DMS153 treated with DMSO at 0.1 percent for 48 hours (cell line): ENCODE results near the gene USP10.

ENCODE experiments used
- DNase-seq: peaks from one replicate; lab custom pipeline; 2025; ENCODE audit not compliant: unreplicated experiment; lab: John Stamatoyannopoulos, UW

The USP10 gene

DNA sequence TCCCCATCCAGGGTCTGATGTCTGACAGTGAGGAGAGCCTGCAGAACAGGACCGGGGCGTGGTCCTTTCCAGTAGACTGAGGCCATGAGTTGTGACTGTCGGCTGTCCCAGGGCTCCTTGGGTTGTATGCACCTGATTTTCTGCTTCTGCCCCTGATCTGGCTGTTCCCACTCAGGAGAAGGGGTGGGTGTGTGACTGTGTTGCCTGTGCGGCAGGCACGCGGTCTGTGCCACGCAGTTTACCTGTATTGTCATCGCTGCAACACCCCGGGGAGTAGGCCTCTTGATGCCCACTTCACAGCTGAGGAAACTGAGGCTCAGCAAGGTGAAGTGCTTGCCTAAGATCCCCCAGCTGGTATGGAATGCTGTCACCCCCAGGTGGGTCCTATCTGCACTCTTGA lies 121.4 kb downstream of the USP10 start:
- DNase-seq: no peak

DNA sequence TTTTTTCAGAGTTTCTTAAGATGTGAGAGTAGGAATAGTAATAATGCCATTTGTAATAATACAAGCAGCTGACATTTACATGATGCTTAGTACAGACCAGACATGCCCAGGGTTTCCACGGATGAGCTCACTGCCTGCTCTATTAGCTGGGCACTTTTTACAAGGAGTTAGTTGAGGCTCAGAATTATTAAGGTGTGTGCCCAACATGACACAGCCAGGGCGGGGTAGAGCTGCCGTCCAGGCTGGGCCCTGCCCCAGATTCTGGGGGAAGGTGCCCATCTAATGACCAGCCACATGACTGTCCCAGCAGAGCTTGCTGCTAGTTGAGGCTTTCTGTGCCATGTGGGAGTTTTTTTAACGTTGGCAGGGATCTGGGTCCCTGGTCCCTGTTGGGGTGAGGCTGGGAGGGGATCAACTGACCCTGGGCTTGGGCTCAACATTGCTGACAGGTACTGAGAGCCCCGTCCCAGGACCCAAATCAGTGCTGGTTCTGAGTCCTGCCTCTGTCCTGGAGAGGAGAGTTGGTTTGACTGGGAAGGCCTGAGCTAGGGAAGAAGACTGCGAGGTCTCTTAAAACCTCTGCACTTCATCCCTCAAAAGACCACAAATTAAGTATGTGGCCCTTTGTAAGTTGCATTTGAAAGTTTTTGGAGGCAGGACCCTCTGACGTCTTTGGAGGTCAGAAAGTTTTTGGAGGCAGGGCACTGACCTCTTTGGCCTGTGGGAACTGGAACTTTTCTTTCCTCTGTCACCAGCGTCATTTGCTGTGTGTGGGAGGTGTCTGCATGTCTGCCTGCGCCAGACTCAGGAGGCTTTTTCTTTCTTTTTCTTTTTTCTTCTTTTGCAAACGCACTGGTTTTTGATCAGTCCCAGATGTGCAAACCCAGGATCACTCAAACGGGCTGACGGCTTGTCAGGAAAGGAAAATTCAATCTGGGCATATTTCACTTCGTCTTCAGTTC lies 122.2 kb downstream of the USP10 start:
- DNase-seq: no peak

- no peak for DNase-seq
Measured at GRCh38 chr16:84822990-84823389, 123.2 kb downstream of the USP10 start.

- DNase-seq: no peak
Measured at GRCh38 chr16:84823484-84823883, 123.7 kb downstream of the USP10 start.

- no peak for DNase-seq
Measured at GRCh38 chr16:84823926-84824325, 124.1 kb downstream of the USP10 start.

- DNase-seq: no peak
Measured at GRCh38 chr16:84825896-84826557, 126.2 kb downstream of the USP10 start.

- no peak for DNase-seq
Measured at GRCh38 chr16:84826558-84826941, 126.8 kb downstream of the USP10 start.

- no peak for DNase-seq
Measured at GRCh38 chr16:84827131-84827574, 127.4 kb downstream of the USP10 start.

DNA sequence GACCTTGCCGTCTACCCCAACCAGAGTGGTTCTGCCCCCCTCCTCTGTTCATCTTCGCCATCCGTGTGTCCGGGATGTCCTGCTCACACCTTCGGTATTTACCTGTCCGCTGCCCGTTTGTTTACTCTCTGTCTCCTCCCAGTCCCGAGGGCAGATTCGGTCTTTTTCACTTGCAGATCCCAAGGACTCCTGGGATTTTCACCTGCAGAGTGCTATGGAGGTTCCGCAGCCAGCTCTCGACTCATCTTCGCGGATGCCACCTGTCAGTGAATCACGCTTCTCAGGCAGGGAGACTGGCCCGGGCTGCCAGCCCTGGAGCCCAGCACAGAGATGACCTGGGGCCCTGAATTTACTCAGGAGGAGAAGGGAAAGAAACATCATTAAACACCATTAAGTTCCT lies 128.1 kb downstream of the USP10 start:
- no peak for DNase-seq

GRCh38 chr16:84828322-84828721 lies 128.5 kb downstream of the USP10 start:
- DNase-seq: no peak
